HepG2 (cell line): ENCODE measurements around the gene PKMYT1. TPM values are rescaled to one million over a fixed set of nuclear protein-coding genes. Genes with fewer than 3 reads are reported as not detected.

Experiments
- ATAC-seq: fragments of 200-7000 bp; cut with Tn5 transposase; 3 replicates; pipeline ENCODE4 v1.9.1; 2020; ENCODE audit warnings: mild to moderate bottlenecking, moderate library complexity
- BruUV-seq: library from RNA; stranded (reverse); fragments of 400-500 nt; replicated peaks from 2 replicates; lab custom pipeline; 2021; lab: Mats Ljungman, UMichigan
- CTCF ChIA-PET: fragments of 300-600 bp; formaldehyde crosslinking; extraction: SDS; loops from one replicate; lab custom pipeline; 2021; ENCODE audit warnings: low total read pairs, inconsistent platforms, low intra/inter-chr PET ratio; lab: Yijun Ruan, JAX
- POLR2A ChIA-PET: fragments of 350-600 bp; sonication (Branson Sonifier 250); formaldehyde crosslinking; loops from one replicate; lab custom pipeline; 2020; ENCODE audit warnings: antibody characterized with exemption, inconsistent platforms; lab: Yijun Ruan, JAX
- DNase-seq: peaks from one replicate; pipeline ENCODE4 v3.0.0-alpha.2; 2015; ENCODE audit warnings: low spot score
- FAIRE-seq: peaks from 3 replicates; lab custom pipeline; 2011; peaks lifted over from hg19 to GRCh38; lab: Jason Lieb, UNC
- H2AFZ ChIP-seq: one replicate; pipeline ENCODE4 v1.6.1; 2011; ENCODE audit warnings: low read length, inconsistent platforms
- H3K27ac ChIP-seq: fragments of 300-600 bp; 3 replicates; pipeline ENCODE4 v1.8.0; 2011; ENCODE audit warnings: mixed run types, mild to moderate bottlenecking, mixed read lengths, low read length, inconsistent platforms; ENCODE audit not compliant: insufficient read depth; ENCODE audit errors: extremely low read length
- H3K27me3 ChIP-seq, 2 experiments: fragments of 200-600 bp in 1 of 2; 2 replicates in 1 of 2; 3 replicates in 1 of 2; pipeline versions ENCODE4 v1.6.0 to v1.8.0; 2011; ENCODE audit warnings: low read length in 2 of 2, mild to moderate bottlenecking in 2 of 2, moderate library complexity in 2 of 2, inconsistent platforms in 1 of 2; ENCODE audit not compliant: insufficient read depth in 2 of 2, control insufficient read depth in 1 of 2
- H3K36me3 ChIP-seq, 2 experiments: fragments of 200-600 bp in 1 of 2; replicated peaks in 1 of 2; 2 replicates in 1 of 2; 3 replicates in 1 of 2; pipeline versions ENCODE4 v1.5.1 to v1.8.0; 2011; ENCODE audit warnings: low read length in 2 of 2, inconsistent platforms in 1 of 2; ENCODE audit not compliant: insufficient read depth in 2 of 2, control insufficient read depth in 1 of 2
- H3K4me1 ChIP-seq: 2 replicates; pipeline ENCODE4 v1.5.1; 2012; ENCODE audit warnings: low read length, inconsistent platforms; ENCODE audit not compliant: insufficient read depth
- H3K4me2 ChIP-seq: 2 replicates; pipeline ENCODE4 v1.6.0; 2011; ENCODE audit warnings: low read depth, low read length, inconsistent platforms
- H3K4me3 ChIP-seq, 3 experiments: fragments of 200-600 bp in 1 of 3; sonication (generic), shearing (Covaris generic) in 1 of 3; replicated peaks in 1 of 3; 2 replicates each; pipeline ENCODE4 v1.5.1; 2011 to 2016; ENCODE audit warnings: low read length in 3 of 3, inconsistent platforms in 2 of 3, low read depth in 2 of 3, mild to moderate bottlenecking in 2 of 3, control low read depth in 1 of 3, mixed read lengths in 1 of 3; ENCODE audit not compliant: insufficient read depth in 1 of 3
- H3K79me2 ChIP-seq: one replicate; pipeline ENCODE4 v1.6.1; 2011; ENCODE audit warnings: low read length, inconsistent platforms; ENCODE audit not compliant: insufficient read depth
- H3K9ac ChIP-seq: 2 replicates; pipeline ENCODE4 v1.6.0; 2011; ENCODE audit warnings: mild to moderate bottlenecking, low read depth, low read length, inconsistent platforms; ENCODE audit not compliant: insufficient read depth
- H3K9me3 ChIP-seq: 2 replicates; pipeline ENCODE4 v1.5.1; 2012; ENCODE audit warnings: mild to moderate bottlenecking, low read length
- H4K20me1 ChIP-seq: 2 replicates; pipeline ENCODE4 v1.6.0; 2011; ENCODE audit warnings: inconsistent platforms, mild to moderate bottlenecking, low read length, moderate library complexity; ENCODE audit not compliant: insufficient read depth
- ARNTL ChIP-seq: sonication (generic); formaldehyde crosslinking; IDR thresholded peaks from 2 replicates; pipeline ENCODE4 v1.4.0; 2020; ENCODE audit warnings: mild to moderate bottlenecking, missing genetic modification reagents
- CBFB ChIP-seq: sonication (generic); formaldehyde crosslinking; IDR thresholded peaks from 2 replicates; pipeline ENCODE4 v1.4.0; 2020; ENCODE audit warnings: missing genetic modification reagents
- FOSL1 ChIP-seq: sonication (generic); formaldehyde crosslinking; IDR thresholded peaks from 2 replicates; pipeline ENCODE4 v1.9.0; 2021; ENCODE audit warnings: missing genetic modification reagents, borderline replicate concordance
- NCOR1 ChIP-seq: fragments of 200-600 bp; sonication (generic); IDR thresholded peaks from 2 replicates; pipeline ENCODE4 v1.7.0; 2017; ENCODE audit warnings: antibody characterized with exemption, low read length, borderline replicate concordance
- PHB2 ChIP-seq: fragments of 450-650 bp; IDR thresholded peaks from 2 replicates; pipeline ENCODE4 v1.6.1; 2018; ENCODE audit not compliant: partially characterized antibody
- SKI ChIP-seq: fragments of 450-650 bp; IDR thresholded peaks from one replicate; pipeline ENCODE4 v1.6.1; 2018; ENCODE audit warnings: mild to moderate bottlenecking; ENCODE audit not compliant: partially characterized antibody
- SRSF9 ChIP-seq: fragments of 200-400 bp; formaldehyde crosslinking; IDR thresholded peaks from 2 replicates; pipeline ENCODE4 v1.6.1; 2018; ENCODE audit warnings: borderline replicate concordance, mild to moderate bottlenecking, low read depth, low read length; ENCODE audit not compliant: insufficient read depth, poor library complexity, severe bottlenecking
- STAT5B ChIP-seq: sonication (generic); formaldehyde crosslinking; IDR thresholded peaks from 2 replicates; pipeline ENCODE4 v1.4.0; 2020; ENCODE audit warnings: missing genetic modification reagents
- TBX2 ChIP-seq: sonication (generic); formaldehyde crosslinking; IDR thresholded peaks from 2 replicates; pipeline ENCODE4 v1.5.0; 2020; ENCODE audit warnings: missing genetic modification reagents, mild to moderate bottlenecking, borderline replicate concordance
- THAP11 ChIP-seq: IDR thresholded peaks from 2 replicates; pipeline ENCODE4 v1.6.1; 2016; ENCODE audit warnings: missing biosample characterization, missing genetic modification reagents
- ZC3H13 ChIP-seq: sonication (generic); formaldehyde crosslinking; IDR thresholded peaks from 2 replicates; pipeline ENCODE4 v1.8.1; 2023; ENCODE audit warnings: mild to moderate bottlenecking, missing genetic modification reagents, moderate library complexity
- ZNF275 ChIP-seq: sonication (generic); formaldehyde crosslinking; IDR thresholded peaks from 2 replicates; pipeline ENCODE4 v1.8.0; 2022; ENCODE audit warnings: missing genetic modification reagents, mild to moderate bottlenecking, inconsistent platforms, borderline replicate concordance
- WGBS: methylation state at CpG from one replicate; pipeline ENCODE4 v1.1.6; 2017; ENCODE audit warnings: low lambda C conversion rate; 5-methylcytosine and 5-hydroxymethylcytosine counted together
- in situ Hi-C: cut with HindIII; loops from 2 replicates; pipeline ENCODE4 v1.10.0; 2017; ENCODE audit warnings: low pct_unique_long_range_greater_than_20kb; ENCODE audit not compliant: extremely low pct_ligation_motif_present
- intact Hi-C: fragments of 100-400 bp; cut with micrococcal nuclease; formaldehyde crosslinking; loops from one replicate; pipeline ENCODE4 v1.10.0; 2022; ENCODE audit not compliant: unreplicated experiment
- polyA plus RNA-seq, 8 experiments: library from polyadenylated mRNA; depleted of rRNA in 3 of 8; stranded (reverse) in 7 of 8; unstranded in 1 of 8; fragments of >200 nt; fragmentation: Illumina TruSeq in 4 of 8; extraction: Trizol in 4 of 8; gene quantifications; 2 replicates each; pipeline versions ENCODE4 v1.2.1 to v1.2.3, GENCODE V29; 2011 to 2016; ENCODE audit warnings: low read depth in 4 of 8, missing spikeins in 1 of 8, mixed read lengths in 1 of 8; ENCODE audit not compliant: insufficient read depth in 1 of 8
- total RNA-seq, 5 experiments: library from RNA; depleted of rRNA; stranded (reverse); fragments of >200 nt; fragmentation: Illumina TruSeq; extraction: Trizol; gene quantifications; 2 replicates each; pipeline ENCODE4 v1.2.3, GENCODE V29; 2016; ENCODE audit warnings: low read depth in 1 of 5

The PKMYT1 gene
- total and polyA plus RNA-seq, 2 of the 13 experiments (the other 11 are each of a cell fraction or from before 2014, with no cell fraction given), result 7.0 to 27.8 TPM

GRCh38 chr16:3001316-3001715 is 21.1 kb upstream of the PKMYT1 start:
- no peak overlapping the region for H2AFZ ChIP-seq
- no peak overlapping the region for H3K27ac ChIP-seq
- H3K9me3 ChIP-seq, result no peaks in the 10 kb centered on the region
- H3K4me3 ChIP-seq, result no peak overlapping the region
- no peak overlapping the region for H3K4me2 ChIP-seq
- H3K4me1 ChIP-seq, result peaks cover 24% of the 10 kb centered on the region
- H3K27me3 ChIP-seq, result no peaks in the 10 kb centered on the region
- ChIA-PET POLR2A (interaction anchor here (0.9 kb wide), 1 partner anchor 26 kb away, joined by 3 read pairs; no protein-coding TSS in a partner anchor), CTCF (interaction anchor here (2.0 kb wide), 1 partner anchor 28 kb away, joined by 5 read pairs; no protein-coding TSS in a partner anchor)
- WGBS, result 87% methylated on average over 5 of the region's 12 CpGs
- no peak for DNase-seq
- BruUV-seq, result no TSS peak
- in situ Hi-C loops, result no loop called here
- FAIRE-seq, result no peak
- no peak for ATAC-seq
- no peaks in the 10 kb centered on the region for H4K20me1 ChIP-seq
- no peaks in the 10 kb centered on the region for H3K79me2 ChIP-seq
- no peak for TF ChIP-seq PHB2
- TF ChIP-seq ARNTL (CRISPR knock-in tag), result no peak
- TF ChIP-seq SKI, result no peak
- no peak for TF ChIP-seq STAT5B
- no peak for TF ChIP-seq ZNF275 (CRISPR knock-in tag)
- TF ChIP-seq, all 625 proteins: peak for 0
- intact Hi-C loops, result no loop called here
- no peak overlapping the region for H3K9ac ChIP-seq
- H3K36me3 ChIP-seq, result no peaks in the 10 kb centered on the region

- CTCF ChIA-PET, result interaction anchor here (2.0 kb wide), 1 partner anchor 29 kb away, joined by 5 read pairs; no protein-coding TSS in a partner anchor
- ATAC-seq (no peak), FAIRE-seq (no peak), DNase-seq (no peak)
- H3K4me3 ChIP-seq, result no peak overlapping the region
- 90% methylated on average over 3 of the region's 4 CpGs for WGBS
- POLR2A ChIA-PET, result interaction anchor here (0.9 to 2.0 kb wide), 3 partner anchors 20 to 45 kb away, joined by 3 to 5 read pairs (median 4); partner anchors contain the start of genes HCFC1R1 and THOC6
- H2AFZ ChIP-seq, result no peak overlapping the region
- no peaks in the 10 kb centered on the region for H4K20me1 ChIP-seq
- no peak overlapping the region for H3K9ac ChIP-seq
- H3K4me2 ChIP-seq, result no peak overlapping the region
- H3K4me1 ChIP-seq, result peaks cover 17% of the 10 kb centered on the region
- no peaks in the 10 kb centered on the region for H3K27me3 ChIP-seq
- no TSS peak for BruUV-seq
- no peak overlapping the region for H3K27ac ChIP-seq
- H3K9me3 ChIP-seq, result no peaks in the 10 kb centered on the region
- H3K36me3 ChIP-seq, result no peaks in the 10 kb centered on the region
- H3K79me2 ChIP-seq, result no peaks in the 10 kb centered on the region
- no peak for TF ChIP-seq CBFB
- no peak for TF ChIP-seq TBX2
- no peak for TF ChIP-seq THAP11 (CRISPR knock-in tag)
- TF ChIP-seq NCOR1, result no peak
- no peak for TF ChIP-seq ZC3H13 (CRISPR knock-in tag)
- no peak for TF ChIP-seq FOSL1 (CRISPR knock-in tag)
- no peak for TF ChIP-seq SRSF9
- in situ Hi-C loops (no loop called here), intact Hi-C loops (no loop called here)
Measured at GRCh38 chr16:3000540-3000939, 20.3 kb upstream of the PKMYT1 start.
